Measurements from ENCODE around the gene LRRC75A. TPM values are rescaled to one million over a fixed set of nuclear protein-coding genes. Genes with fewer than 3 reads are reported as not detected.

The LRRC75A gene
- total RNA-seq, 2 experiments from 2014 or later = 1.8 to 2.3 TPM

GRCh38 chr17:16467044-16467443, 24.9 kb downstream of the LRRC75A start:
- ChIA-PET CTCF (interaction anchor here (1.0 to 1.7 kb wide), 3 partner anchors 12 to 14 kb away, joined by 3 to 4 read pairs (median 3); no protein-coding TSS in a partner anchor), POLR2A (no interaction called here)
- Mint-ChIP-seq H3K4me1 (ENCODE audit: low read depth) (no peaks in the 10 kb centered on the region), H3K27me3 (no peaks in the 10 kb centered on the region), H3K36me3 (ENCODE audit: low read depth) (peaks cover 3% of the 10 kb centered on the region), H3K4me3 (no peak overlapping the region), H3K27ac (no peak overlapping the region), H3K9me3 (no peaks in the 10 kb centered on the region)
- DNase-seq (no peak), ATAC-seq (no peak)
- TF ChIP-seq CTCF (IDR thresholded peaks at IDR 0.05) = no peak
- intact Hi-C loops (cut with micrococcal nuclease) = no loop called here

- H3K36me3 Mint-ChIP-seq (ENCODE audit: low read depth) = peaks cover 3% of the 10 kb centered on the region
- no peaks in the 10 kb centered on the region for H3K4me1 Mint-ChIP-seq (ENCODE audit: low read depth)
- no peaks in the 10 kb centered on the region for H3K27me3 Mint-ChIP-seq
- ATAC-seq (no peak), DNase-seq (no peak)
- no peak overlapping the region for H3K4me3 Mint-ChIP-seq
- POLR2A ChIA-PET = no interaction called here
- TF ChIP-seq CTCF (IDR thresholded peaks at IDR 0.05) = no peak
- CTCF ChIA-PET = interaction anchor here (1.0 to 1.7 kb wide), 4 partner anchors 12 to 102 kb away, joined by 3 to 5 read pairs (median 4); no protein-coding TSS in a partner anchor
- no peak overlapping the region for H3K27ac Mint-ChIP-seq
- H3K9me3 Mint-ChIP-seq = no peaks in the 10 kb centered on the region
- intact Hi-C loops (cut with micrococcal nuclease) = no loop called here
Measured at GRCh38 chr17:16466407-16466806, 25.6 kb downstream of the LRRC75A start.

GRCh38 chr17:16465861-16466338, 26.1 kb downstream of the LRRC75A start:
- Mint-ChIP-seq H3K27me3 (no peaks in the 10 kb centered on the region), H3K36me3 (ENCODE audit: low read depth) (peaks cover 3% of the 10 kb centered on the region), H3K9me3 (no peaks in the 10 kb centered on the region), H3K27ac (no peak overlapping the region), H3K4me1 (ENCODE audit: low read depth) (no peaks in the 10 kb centered on the region), H3K4me3 (no peak overlapping the region)
- intact Hi-C loops (cut with micrococcal nuclease) = no loop called here
- DNase-seq = no peak
- CTCF ChIA-PET = interaction anchor here (1.3 kb wide), 1 partner anchor 102 kb away, joined by 5 read pairs; no protein-coding TSS in a partner anchor
- TF ChIP-seq CTCF (IDR thresholded peaks at IDR 0.05) = no peak
- no peak for ATAC-seq
- POLR2A ChIA-PET = no interaction called here

- no peaks in the 10 kb centered on the region for H3K9me3 Mint-ChIP-seq
- no peak overlapping the region for H3K27ac Mint-ChIP-seq
- no peaks in the 10 kb centered on the region for H3K4me1 Mint-ChIP-seq (ENCODE audit: low read depth)
- no peak for TF ChIP-seq CTCF (IDR thresholded peaks at IDR 0.05)
- peaks cover 3% of the 10 kb centered on the region for H3K36me3 Mint-ChIP-seq (ENCODE audit: low read depth)
- H3K27me3 Mint-ChIP-seq = no peaks in the 10 kb centered on the region
- ChIA-PET POLR2A (no interaction called here), CTCF (interaction anchor here (0.7 to 1.2 kb wide), 3 partner anchors 10 to 57 kb away, joined by 3 to 8 read pairs (median 3); no protein-coding TSS in a partner anchor)
- no peak overlapping the region for H3K4me3 Mint-ChIP-seq
- DNase-seq (no peak), ATAC-seq (no peak)
- intact Hi-C loops (cut with micrococcal nuclease) = no loop called here
Measured at GRCh38 chr17:16465052-16465312, 27.0 kb downstream of the LRRC75A start.

GRCh38 chr17:16464303-16465051, 27.5 kb downstream of the LRRC75A start:
- Mint-ChIP-seq H3K27me3 (no peaks in the 10 kb centered on the region), H3K27ac (no peak overlapping the region), H3K9me3 (no peaks in the 10 kb centered on the region), H3K36me3 (ENCODE audit: low read depth) (peaks cover 6% of the 10 kb centered on the region), H3K4me1 (ENCODE audit: low read depth) (no peaks in the 10 kb centered on the region), H3K4me3 (no peak overlapping the region)
- intact Hi-C loops (cut with micrococcal nuclease) = no loop called here
- ATAC-seq = no peak
- DNase-seq = no peak
- ChIA-PET POLR2A (no interaction called here), CTCF (interaction anchor here (0.7 to 1.2 kb wide), 3 partner anchors 10 to 57 kb away, joined by 3 to 8 read pairs (median 3); no protein-coding TSS in a partner anchor)
- no peak for TF ChIP-seq CTCF (IDR thresholded peaks at IDR 0.05)

Measured in activated CD8-positive, alpha-beta T cell treated with anti-CD3 and anti-CD28 coated beads for 36 hours (primary cell).